Renal cortex interstitium (tissue), 11 donors: ENCODE measurements around the gene ZBTB42. TPM values are rescaled to one million over a fixed set of nuclear protein-coding genes. Genes with fewer than 3 reads are reported as not detected.
"Not testable (repeated sequence)": the region's sequence is repeated elsewhere in the genome, so short reads cannot be mapped to it uniquely, and the experiment has no call there.

Source experiments
- DNase-seq, 11 donors: peaks; one replicate each; pipeline ENCODE4 v3.0.0-alpha.2; 2013; ENCODE audit warnings: low read depth in 9 of 11, low spot score in 4 of 11; ENCODE audit errors: extremely low read depth in 1 of 11
- polyA plus RNA-seq, 3 donors: library from polyadenylated mRNA; unstranded; fragments of 120-200 nt; gene quantifications; one replicate each; pipeline ENCODE4 v1.2.1, GENCODE V29; 2013; ENCODE audit not compliant: insufficient read length in 3 of 3

ZBTB42 gene
- polyA plus RNA-seq, 3 donors, result 3.9 to 4.8 (median 4.7) TPM

GRCh38 chr14:104801520-104802393 lies 856 bp downstream of the ZBTB42 start:
- DNase-seq, result no peak

GRCh38 chr14:104802394-104803184 lies 1.7 kb downstream of the ZBTB42 start:
- DNase-seq, result no peak

- DNase-seq, result no peak
Measured at GRCh38 chr14:104803280-104803911, 2.5 kb downstream of the ZBTB42 start.

GRCh38 chr14:104803912-104804410 lies 3.1 kb downstream of the ZBTB42 start:
- DNase-seq, result no peak

- no peak for DNase-seq
Measured at GRCh38 chr14:104804481-104805325, 3.8 kb downstream of the ZBTB42 start.

GRCh38 chr14:104805326-104805678 lies 4.4 kb downstream of the ZBTB42 start:
- no peak for DNase-seq

GRCh38 chr14:104805941-104806624 lies 5.2 kb downstream of the ZBTB42 start:
- DNase-seq, result no peak

- DNase-seq, result no peak
Measured at GRCh38 chr14:104806625-104807465, 5.9 kb downstream of the ZBTB42 start.

- DNase-seq, result no peak
Measured at GRCh38 chr14:104808456-104808855, 7.6 kb downstream of the ZBTB42 start.

GRCh38 chr14:104810316-104810715 lies 9.4 kb downstream of the ZBTB42 start:
- DNase-seq, result no peak

- no peak for DNase-seq
Measured at GRCh38 chr14:104813286-104813685, 12.4 kb downstream of the ZBTB42 start.

- not testable (repeated sequence) for DNase-seq
Measured at GRCh38 chr14:104814701-104815100, 13.8 kb downstream of the ZBTB42 start.

GRCh38 chr14:104816616-104816884 lies 15.6 kb downstream of the ZBTB42 start:
- DNase-seq, result no peak

GRCh38 chr14:104817930-104818713 lies 17.2 kb downstream of the ZBTB42 start:
- DNase-seq, result no peak

- no peak for DNase-seq
Measured at GRCh38 chr14:104818714-104819161, 17.8 kb downstream of the ZBTB42 start.

- DNase-seq, result no peak
Measured at GRCh38 chr14:104819361-104819781, 18.5 kb downstream of the ZBTB42 start.
